ENCODE results near the gene DIPK1B.

Gene DIPK1B

DNA sequence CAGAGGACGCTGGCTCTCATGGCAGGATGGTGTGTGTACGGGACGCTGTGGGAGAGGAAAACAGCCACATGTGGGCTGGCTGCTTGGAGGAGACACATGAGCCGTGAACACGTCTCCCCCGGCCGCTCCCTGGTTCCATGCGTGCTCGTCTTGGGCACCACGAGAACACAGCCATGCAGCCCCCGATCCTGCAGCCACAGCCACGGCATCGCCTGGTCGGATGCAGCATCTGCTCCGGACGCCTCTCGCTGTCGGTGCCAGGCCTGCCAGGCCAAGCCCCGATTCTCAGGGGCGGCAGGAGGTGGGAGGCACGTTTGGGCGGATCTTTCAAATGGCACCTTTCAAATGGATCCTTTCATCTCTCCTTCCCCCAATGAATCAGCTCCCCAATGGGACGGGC is 27.1 kb downstream of the DIPK1B start:
- no peak for DNase-seq (ENCODE audit: low read depth)

DNA sequence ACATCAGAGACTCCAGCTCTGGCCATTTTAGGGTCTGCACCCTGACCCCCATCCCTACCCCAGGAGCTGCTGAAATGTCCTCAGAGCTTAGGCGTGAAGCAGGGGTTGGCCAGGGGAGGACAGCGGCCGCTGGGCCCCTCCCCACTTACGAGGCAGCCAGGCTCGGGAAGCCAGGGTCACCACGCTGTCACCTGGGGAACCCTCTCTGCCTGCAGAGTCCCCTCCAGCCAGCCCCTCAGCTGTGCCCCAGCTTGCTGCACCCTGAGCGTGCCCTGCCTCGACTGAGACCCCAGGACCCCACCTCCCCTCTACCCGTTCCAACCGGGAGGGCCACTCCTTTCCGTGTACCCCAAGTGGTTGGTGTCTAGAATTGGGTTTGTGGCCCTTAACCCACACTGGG is 27.7 kb downstream of the DIPK1B start:
- no peak for DNase-seq (ENCODE audit: low read depth)

DNA sequence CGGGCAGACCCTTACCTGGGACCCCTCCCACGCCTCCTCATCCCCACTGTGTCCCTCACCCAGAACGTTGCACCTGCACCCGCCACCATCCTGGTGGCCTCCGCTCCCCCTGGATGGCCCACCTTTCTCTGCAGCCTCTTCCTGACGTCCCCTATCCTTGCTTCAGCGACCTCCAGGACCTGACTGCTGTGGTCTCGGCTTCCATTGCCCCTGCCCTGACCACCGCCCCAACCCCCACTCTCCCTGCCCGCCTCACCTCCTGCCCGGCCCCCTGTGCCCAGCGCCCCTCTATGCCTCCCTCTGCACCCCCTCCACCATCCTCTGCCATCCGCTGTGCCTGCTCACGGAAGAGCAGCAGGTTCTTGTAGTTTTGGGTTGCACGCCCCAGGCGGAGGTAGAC is 28.1 kb downstream of the DIPK1B start:
- DNase-seq (ENCODE audit: low read depth): no peak

DNA sequence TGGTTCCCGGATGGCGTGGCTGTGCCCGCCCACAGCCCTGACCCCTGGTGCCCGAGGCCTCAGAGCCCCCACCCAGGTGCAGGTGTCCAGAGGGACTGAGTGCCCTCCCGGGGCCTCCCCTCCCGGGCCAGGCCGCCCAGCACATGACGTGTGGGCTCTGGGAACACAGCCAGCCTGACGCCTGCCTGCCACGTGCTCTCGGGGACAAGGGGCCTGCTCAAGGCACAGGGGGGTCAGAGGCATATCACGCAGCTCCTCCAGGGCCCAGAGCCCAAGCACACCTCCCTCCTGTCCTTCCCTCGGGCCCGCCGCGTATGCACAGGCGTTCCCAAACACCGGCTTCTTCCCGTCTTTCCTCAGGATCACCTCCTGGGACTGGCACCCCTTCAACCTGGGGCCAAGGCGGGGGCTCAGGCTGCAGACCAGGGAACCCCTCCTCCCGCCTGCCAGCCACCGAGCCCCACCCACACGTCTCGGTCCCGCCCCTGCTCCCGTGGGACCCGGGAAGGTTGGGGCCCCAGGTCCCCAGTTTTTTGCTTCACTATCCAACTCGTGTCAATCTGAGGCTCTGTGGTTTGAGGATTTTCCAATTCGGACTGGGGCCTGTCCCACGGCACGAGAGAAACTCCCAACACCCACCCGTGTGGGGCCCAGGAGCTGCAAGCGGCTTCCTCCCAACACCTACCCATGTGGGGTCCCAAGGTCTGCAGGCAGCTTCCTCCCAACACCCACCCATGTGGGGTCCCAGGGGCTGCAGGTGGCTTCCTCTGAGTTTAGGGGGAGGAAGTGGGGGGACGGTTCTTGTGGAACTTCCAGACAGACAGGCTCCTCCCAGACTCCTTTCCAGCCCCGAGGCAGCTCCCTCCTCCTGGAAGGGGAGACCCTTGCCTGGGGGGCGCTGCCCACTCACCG is 28.9 kb downstream of the DIPK1B start:
- DNase-seq (ENCODE audit: low read depth): no peak

DNA sequence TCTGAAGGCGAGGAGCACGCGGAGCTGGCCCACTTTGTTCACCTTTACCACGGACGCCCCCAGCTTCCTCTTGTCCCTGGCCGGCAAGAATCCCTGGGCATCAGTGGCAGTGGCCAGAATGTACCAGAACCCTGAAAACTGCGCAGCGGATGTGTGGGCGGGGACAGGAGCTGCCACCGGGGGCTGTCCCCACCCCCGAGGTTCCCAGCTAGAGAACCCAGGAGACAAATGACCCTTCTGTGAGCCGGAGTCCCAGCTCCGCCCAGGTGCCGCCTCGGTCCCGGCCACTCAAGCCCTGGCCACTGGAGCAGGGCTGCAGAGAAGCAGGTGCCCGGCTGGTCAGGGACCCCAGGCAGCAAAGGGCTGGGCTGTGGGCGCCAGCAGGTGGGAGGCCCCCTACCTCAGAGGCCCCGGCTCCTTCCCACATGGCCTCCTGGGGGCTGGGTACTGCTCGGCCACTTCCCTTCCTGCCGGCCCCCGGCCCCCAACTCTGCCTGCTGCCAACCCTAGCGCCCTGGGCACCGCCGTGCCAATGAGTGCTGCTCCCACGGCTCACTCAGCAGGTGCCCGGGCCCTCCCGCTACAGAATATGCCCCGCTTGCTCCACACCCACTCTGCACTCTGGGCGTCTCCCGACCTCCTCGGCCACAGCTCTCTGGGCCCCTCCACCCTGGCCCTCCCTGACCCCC is 29.7 kb downstream of the DIPK1B start:
- DNase-seq (ENCODE audit: low read depth): no peak

DNA sequence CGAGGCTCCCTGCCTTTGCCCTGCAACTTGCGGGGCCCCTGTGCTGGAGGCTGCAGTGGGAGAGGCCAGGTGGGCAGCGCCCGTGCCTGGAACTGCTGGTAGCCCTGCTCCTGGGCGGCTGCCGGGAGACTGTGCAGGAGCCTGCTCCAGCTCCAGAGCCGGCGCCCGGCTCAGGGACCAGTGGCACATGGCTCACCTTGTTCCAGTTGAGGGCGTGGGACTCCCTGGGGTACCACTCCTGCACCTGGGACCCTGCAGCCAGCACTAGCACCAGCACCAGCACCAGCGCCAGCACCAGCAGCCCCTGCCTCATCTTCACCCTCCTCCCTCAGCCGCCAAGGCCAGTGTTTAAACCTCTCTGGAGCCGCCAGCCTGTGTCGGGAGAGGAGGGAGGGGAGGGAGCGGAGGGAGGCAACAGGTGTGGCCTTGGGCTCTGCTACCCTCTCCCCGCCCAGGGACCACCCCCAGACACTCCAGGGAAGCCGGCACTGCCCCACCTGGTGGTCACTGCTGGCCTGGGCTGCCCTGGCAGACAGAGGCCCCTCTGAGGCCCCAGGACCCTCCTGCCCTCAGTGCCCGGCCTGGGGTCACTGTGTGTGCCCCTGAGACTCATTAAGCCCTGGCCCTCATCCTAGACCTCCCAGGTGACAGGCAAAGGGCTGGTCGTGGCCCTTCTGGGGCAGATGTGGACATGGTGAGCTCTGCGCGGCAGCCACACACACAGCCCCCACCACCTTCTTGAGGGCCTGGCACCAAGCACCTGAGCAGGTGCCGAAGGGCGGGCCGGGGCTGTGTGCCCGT is 30.4 kb downstream of the DIPK1B start, which contains the start of gene LCN10:
LCN10 (minus strand) TSS at position 350 of the 801 bp plus-strand sequence; CDS start at position 313, 37 bp downstream.
- DNase-seq (ENCODE audit: low read depth): no peak

DNA sequence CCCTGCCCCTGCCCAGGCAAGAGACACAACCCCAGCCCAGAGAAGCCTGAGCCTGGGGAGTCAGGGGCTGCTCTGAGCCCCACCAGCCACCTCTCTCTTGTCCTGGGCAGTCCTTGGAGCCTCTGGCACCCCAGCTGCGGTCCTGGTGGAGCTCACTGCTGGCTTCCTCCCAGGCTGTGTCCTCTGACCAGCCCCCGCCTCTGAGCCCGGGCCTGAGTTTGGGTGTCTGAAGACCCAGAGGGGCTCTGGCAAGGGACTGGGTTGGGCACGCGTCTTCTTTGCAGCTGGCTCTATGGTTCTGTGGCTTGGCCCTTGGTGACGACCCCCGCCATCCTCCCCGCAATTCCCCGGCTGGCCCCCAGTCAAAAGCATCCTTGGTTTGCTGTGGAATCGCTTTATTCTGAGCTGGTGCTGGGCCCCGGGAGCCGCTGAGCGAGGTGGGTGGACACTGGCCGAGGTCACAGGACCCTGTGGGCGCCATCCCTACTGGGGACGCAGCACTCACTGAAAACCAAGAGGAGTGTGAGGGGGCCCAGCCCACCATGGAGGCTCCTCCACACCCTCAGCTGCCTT is 31.4 kb downstream of the DIPK1B start:
- no peak for DNase-seq (ENCODE audit: low read depth)

DNA sequence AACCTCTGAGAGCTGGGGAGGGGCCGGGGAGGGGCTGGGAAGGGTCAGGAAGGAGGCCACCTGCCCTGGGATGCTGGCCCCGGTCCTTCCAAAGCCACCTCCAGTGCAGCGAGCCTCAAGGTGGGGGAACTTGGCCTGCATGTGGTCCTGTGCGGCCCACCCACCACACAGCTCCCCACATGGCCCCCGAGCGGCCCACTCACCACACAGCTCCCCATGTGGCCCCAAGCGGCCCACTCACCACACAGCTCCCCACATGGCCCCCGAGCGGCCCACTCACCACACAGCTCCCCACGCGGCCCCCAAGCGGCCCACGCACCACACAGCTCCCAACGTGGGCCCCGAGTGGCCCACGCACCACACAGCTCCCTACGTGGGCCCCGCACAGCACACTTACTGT is 32.4 kb downstream of the DIPK1B start:
- no peak for DNase-seq (ENCODE audit: low read depth)

DNA sequence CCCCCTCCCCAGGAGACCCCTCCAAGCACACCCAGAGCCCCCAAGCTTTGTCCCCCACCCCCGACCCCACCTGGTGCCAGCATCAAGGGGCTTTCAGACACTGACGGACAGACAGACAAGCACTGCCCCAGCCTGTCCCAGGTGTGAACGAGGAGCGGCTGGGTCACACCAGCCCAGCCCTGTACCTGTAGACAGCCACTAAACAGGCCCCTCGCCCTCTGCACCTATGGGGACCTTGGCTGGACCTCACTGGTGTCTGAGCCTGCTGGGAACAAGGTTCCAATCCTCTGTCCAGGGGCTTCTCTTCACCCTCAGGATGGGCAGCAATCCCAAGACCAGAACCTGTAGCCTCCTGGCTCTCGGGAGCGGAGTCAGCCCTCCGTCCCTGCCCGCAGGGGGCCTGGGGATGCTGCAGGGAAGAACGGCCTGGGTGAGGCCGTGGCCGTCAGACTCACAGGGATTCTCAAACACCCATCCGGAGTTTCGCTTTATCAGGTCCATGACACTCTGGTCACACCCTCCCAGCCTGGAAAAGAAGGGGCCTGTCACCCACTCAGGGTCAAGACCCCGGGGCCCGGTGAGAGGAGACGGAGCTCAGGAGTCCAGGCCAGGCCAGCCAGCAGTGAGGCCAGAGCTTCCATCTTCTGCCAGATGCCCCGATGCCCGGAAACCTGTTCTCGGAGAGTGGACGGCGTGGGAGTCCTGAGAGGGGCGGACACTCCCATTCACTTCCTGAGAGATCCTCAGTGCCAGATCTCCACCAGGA is 33.2 kb downstream of the DIPK1B start:
- DNase-seq (ENCODE audit: low read depth): no peak

DNA sequence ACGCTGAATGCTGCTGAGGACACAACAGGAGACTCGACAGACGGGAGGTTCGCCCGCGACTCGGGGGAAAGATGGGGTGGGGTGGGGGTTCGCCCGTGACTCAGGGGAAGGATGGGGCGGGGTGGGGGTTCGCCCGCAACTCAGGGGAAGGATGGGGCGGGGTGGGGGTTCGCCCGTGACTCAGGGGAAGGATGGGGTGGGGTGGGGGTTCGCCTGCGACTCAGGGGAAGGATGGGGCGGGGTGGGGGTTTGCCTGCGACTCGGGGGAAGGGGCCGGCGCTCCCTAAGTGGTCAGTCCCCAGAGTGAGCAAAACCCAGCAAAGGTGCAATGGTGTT is 33.8 kb downstream of the DIPK1B start:
- DNase-seq (ENCODE audit: low read depth): no peak

DNA sequence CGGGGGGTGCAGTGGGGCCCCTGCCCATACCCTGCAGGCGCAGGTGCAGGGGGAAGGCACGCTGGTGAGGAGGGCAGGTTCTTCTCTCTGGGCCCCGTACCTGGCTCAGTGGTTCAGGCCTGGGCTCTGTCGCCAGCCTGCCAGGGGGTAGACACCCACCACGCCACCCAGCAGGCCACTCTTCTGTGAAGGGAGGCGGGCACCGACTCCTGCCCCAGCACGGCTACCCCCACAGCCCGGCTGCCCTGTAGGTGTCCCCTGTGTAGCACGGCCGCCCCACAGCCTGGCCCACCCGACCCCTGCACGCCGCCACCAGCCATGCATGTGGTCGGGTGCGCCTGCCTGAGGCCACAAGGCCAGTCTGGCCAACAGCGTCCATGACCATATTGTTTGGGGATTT is 34.2 kb downstream of the DIPK1B start:
- DNase-seq (ENCODE audit: low read depth): no peak

DNA sequence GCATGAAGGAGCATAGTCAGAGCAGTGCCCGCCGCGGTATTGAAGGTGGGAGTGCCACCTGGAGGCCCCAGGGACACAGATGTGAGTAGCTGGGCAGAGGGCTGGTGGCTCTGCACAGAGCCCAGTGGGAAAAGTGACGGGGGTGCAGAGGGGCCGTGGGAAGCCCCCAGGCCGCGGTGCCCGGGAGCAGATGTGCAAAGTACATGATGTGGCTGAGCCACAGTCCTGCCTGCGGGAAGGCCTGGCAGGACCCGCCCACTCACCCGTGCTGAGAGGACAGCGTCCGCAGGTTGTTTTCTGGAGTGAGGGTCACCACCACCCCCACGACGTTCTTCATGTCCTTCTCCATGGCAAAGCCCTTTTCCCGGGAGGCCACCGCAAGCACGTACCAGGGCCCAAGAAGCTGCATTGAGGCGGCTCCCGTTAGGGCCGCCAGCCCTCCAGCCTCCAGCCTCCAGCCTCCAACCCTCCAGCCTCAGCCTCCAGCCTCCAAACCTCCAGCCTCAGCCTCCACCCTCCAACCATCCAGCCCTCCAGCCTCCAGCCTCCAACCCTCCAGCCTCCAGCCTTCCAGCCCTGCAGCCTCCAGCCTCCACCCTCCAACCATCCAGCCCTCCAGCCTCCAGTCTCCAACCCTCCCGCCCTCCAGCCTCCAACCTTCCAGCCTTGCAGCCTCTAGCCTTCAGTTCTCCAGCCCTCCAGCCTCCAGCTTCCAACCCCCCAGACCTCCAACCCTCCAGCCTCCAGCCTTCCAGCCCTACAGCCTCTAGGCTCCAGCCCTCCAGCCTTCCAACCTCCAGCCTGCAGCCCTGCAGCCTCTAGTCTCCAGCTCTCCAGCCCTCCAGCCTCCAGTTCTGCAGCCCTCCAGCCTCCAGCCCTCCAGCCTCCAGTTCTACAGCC is 35.0 kb downstream of the DIPK1B start:
- DNase-seq (ENCODE audit: low read depth): no peak

DNA sequence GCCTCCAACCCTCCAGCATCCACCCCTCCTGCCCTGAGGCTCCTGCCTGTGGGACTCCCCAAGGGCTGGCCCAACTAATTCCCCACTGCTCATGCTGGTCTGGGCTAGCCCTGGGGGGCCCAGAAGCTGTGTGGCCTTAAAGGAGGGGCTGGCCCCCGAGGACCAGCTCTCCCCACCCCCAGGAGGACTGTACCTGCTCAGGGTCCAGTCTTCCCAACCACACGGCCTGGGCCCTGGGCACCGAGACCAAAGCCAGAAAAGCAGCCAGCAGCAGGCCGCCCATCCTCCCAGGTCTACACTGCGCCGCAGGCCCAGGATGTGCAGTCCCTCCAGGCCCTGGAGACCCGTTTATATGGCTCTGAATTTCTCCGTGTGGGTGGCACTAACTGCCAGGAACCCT is 35.8 kb downstream of the DIPK1B start, which contains the start of gene LCN6:
LCN6 (minus strand) TSS at position 325 of the 400 bp plus-strand sequence; CDS start at position 283, 42 bp downstream.
- DNase-seq (ENCODE audit: low read depth): no peak

DNA sequence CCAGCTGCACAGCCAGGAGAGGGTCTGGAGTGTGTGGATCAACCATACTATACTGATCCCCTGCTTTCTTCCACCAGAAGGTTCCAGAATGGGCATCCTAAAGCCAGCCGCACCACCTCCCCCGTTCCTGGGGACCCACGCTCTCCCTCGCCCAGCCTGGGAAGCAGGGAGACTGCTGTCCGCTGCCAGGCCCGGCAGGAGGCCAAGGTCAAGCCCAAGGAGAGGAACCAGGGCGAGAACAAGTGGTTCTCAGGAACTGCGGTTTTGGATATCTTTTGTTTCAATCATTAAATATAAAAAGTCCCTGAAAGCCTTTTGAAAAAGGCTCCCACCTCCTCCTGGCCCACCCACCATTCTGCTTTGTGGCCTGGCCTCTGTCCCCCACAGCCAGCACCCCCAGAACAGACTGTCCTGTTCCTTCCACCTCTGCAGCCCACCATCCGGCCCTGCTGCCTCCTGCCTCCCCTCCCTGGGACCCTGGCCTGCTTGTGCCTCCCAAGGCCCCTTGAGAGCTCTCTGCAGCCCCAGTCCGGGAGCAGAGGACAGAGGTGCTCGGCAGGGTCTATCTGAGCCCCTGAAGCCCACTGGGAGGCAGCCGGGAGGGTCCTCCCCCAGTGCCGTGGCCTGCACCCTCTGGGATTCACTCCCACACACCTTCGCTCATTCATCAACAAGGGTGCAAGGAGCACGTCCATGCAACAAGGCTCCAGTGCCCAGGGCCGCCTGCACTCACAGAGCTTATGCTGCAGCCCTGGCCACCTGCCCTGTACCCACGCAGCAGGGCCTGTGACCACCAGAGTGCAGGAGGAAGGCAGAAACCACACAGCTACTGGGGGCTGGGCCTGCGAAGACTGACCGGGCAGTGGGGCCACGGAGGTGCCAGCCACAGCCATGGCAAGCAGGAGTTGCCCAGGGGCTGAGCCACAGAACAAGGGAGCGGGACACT is 36.6 kb downstream of the DIPK1B start:
- no peak for DNase-seq (ENCODE audit: low read depth)

DNA sequence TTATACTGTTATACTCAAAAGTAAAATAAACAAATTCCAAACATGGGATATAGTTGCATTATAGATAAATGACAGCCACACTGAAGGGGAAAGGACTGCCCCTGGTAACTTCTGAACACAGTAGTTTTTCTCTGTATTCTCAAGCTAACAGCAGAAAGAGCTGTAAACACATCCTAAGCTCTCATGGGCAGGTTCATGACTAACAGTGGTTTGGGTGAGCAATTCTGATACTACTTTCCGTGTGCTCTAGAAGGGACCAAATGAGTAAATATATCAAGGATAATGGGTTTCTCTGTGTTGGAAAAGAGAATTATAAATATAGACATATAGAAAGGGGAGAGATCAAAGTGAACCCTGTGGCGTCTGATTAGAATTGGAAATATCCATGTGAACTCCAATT is 38.2 kb downstream of the DIPK1B start:
- no peak for DNase-seq (ENCODE audit: low read depth)

DNA sequence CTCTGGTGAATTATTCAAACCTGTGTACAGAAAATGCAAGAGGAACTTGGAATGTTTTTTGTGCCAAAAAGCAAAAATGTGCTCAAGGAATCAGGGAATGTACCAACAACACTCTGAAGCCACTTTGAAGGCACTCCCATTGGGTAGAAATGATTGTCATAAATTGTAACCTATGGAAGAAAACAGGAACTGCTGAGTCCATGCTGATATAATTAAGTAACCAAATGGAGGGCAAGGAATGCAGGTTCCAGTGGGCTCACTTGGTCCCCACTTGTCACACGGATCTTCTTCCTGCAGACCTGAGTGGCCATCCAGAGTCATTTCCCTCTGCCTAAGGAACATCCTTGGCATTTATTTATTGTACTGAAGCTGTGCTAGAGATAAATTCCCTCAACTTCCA is 38.9 kb downstream of the DIPK1B start:
- DNase-seq (ENCODE audit: low read depth): no peak

DNA sequence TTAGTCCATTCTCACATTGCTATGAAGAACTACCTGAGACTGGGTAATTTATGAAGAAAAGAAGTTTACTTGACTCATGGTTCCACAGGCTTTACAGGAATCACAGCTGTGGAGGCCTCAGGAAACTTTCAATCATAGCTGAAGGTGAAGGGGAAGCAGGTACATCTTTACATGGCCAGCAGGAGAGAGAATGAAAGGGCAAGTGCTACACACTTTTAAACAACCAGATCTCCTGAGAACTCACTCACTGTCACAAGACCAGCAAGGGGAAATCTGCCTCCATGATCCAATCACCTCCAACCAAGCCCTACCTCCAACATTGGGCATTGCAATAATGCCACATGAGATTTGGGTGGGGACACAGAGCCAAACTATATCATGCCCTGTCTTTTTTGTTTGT is 39.4 kb downstream of the DIPK1B start:
- no peak for DNase-seq (ENCODE audit: low read depth)

DNA sequence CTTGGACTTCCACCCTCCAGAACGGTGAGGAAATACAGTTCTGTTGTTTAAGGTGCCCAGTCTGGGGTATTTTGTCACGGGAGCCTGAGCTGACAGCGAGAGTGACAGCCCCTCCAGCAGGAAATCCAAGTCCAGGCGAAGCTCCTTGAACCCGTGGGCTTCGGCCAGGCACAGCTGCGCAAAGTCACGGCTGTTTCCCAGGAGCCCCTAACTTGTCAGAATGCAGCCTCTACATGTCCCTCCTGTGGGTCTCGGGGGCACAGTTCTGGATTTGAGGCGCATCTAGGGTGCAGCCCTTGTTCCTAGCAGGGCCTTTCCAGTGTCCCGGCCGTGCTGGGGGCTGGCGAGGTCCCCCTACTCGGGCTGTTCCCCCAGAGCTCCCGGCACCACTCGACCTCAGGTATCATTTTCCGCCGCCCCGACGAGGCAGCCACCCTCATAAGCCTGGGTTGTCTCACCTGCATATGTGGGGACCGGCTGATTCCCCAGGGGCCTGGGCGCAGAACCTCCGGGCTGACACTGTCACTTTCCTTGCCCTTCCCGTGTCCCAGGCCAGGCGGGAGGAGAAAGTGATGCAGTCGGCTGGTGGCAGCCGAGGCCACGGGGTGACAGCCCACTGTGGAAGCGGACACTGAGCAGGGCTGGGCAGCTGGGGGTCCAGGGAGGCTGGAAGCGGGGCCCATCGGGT is 41.1 kb downstream of the DIPK1B start:
- no peak for DNase-seq (ENCODE audit: low read depth)

Data from activated T-cell treated with anti-CD3 and anti-CD28 coated beads for 48 hours (primary cell).